ENCODE data around the gene RPL13. TPM values are rescaled to one million over a fixed set of nuclear protein-coding genes. Genes with fewer than 3 reads are reported as not detected.

Gene RPL13
- total and polyA plus RNA-seq, 2 of the 13 experiments (the other 11 are each of a cell fraction or from before 2014, with no cell fraction given) = 2,988 to 4,411 TPM

GRCh38 chr16:89565506-89566372 is 5.3 kb downstream of the RPL13 start (continued):
- TF ChIP-seq FUBP1 (CRISPR knock-in tag; IDR thresholded peaks at IDR 0.05; ENCODE audit: borderline replicate concordance) (peak; percentile 35; the same call in 1 of the 2 replicates), ZNF280B (CRISPR knock-in tag; IDR thresholded peaks at IDR 0.05; ENCODE audit: borderline replicate concordance) (peak; percentile 95), TRAFD1 (CRISPR knock-in tag; IDR thresholded peaks at IDR 0.05; ENCODE audit: borderline replicate concordance) (no peak), CHCHD3 (CRISPR knock-in tag; IDR thresholded peaks at IDR 0.05) (no peak), HNRNPUL1 (IDR thresholded peaks at IDR 0.05; ENCODE audit: low read depth, low read length) (no peak), ZNF512B (CRISPR knock-in tag; IDR thresholded peaks at IDR 0.05; ENCODE audit: borderline replicate concordance) (no peak), TOE1 (CRISPR knock-in tag; IDR thresholded peaks at IDR 0.05) (0 out of 2 replicates have a peak, but pooled peaks have one; percentile 52), RAD51 (IDR thresholded peaks at IDR 0.05; ENCODE audit: borderline replicate concordance) (no peak), BRCA1 (CRISPR knock-in tag; IDR thresholded peaks at IDR 0.05) (no peak; the same call in 1 of the 2 replicates), POLR2G (IDR thresholded peaks at IDR 0.05; ENCODE audit: low read depth, low read length) (peak; percentile 79), SIX1 (CRISPR knock-in tag; IDR thresholded peaks at IDR 0.05; ENCODE audit: borderline replicate concordance) (no peak; the same call in 1 of the 2 replicates), KMT2A (CRISPR knock-in tag; IDR thresholded peaks at IDR 0.05) (0 out of 2 replicates have a peak, but pooled peaks have one; percentile 44), ZNF253 (CRISPR knock-in tag; IDR thresholded peaks at IDR 0.05; ENCODE audit: borderline replicate concordance) (no peak), HNRNPH1 (optimal IDR thresholded peaks at IDR 0.05; ENCODE audit: low read depth, low read length) (no peak), FOXK1 (CRISPR knock-in tag; IDR thresholded peaks at IDR 0.05; ENCODE audit: borderline replicate concordance, low read depth) (no peak), ZMYM3 (CRISPR knock-in tag; IDR thresholded peaks at IDR 0.05) (peak; percentile 72), ZFP1 (CRISPR knock-in tag; IDR thresholded peaks at IDR 0.05) (no peak), EZH2 (conservative IDR thresholded peaks at IDR 0.05; ENCODE audit: low read depth, low read length) (no peak), ATF1 (CRISPR knock-in tag; IDR thresholded peaks at IDR 0.05) (no peak), ZNF382 (CRISPR knock-in tag; IDR thresholded peaks at IDR 0.05; ENCODE audit: borderline replicate concordance) (no peak), CREM (IDR thresholded peaks at IDR 0.05) (no peak), CREM (CRISPR knock-in tag; IDR thresholded peaks at IDR 0.05) (no peak)
